Measurements from ENCODE around the gene MRPL39.
"Not testable (repeated sequence)": the region's sequence is repeated elsewhere in the genome, so short reads cannot be mapped to it uniquely, and the experiment has no call there.

Gene MRPL39

GRCh38 chr21:25635310-25635709, 28.0 kb upstream of the MRPL39 start:
- DNase-seq (ENCODE audit: low read depth) = no peak
- TF ChIP-seq, protein P1, sequence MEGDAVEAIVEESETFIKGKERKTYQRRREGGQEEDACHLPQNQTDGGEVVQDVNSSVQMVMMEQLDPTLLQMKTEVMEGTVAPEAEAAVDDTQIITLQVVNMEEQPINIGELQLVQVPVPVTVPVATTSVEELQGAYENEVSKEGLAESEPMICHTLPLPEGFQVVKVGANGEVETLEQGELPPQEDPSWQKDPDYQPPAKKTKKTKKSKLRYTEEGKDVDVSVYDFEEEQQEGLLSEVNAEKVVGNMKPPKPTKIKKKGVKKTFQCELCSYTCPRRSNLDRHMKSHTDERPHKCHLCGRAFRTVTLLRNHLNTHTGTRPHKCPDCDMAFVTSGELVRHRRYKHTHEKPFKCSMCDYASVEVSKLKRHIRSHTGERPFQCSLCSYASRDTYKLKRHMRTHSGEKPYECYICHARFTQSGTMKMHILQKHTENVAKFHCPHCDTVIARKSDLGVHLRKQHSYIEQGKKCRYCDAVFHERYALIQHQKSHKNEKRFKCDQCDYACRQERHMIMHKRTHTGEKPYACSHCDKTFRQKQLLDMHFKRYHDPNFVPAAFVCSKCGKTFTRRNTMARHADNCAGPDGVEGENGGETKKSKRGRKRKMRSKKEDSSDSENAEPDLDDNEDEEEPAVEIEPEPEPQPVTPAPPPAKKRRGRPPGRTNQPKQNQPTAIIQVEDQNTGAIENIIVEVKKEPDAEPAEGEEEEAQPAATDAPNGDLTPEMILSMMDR (IDR thresholded peaks at IDR 0.05; ENCODE audit: control insufficient read depth, insufficient read depth, low read depth, low read length, missing control alignments) = no peak

GRCh38 chr21:25632296-25632695, 25.0 kb upstream of the MRPL39 start:
- no peak overlapping the region for H3K4me3 ChIP-seq (ENCODE audit: control insufficient read depth, low read depth, low read length)
- TF ChIP-seq, protein P1 (IDR thresholded peaks at IDR 0.05; ENCODE audit: control insufficient read depth, insufficient read depth, low read depth, low read length, missing control alignments) = no peak
- DNase-seq (ENCODE audit: low read depth) = no peak

More at GRCh38 chr21:25635310-25635709, 28.0 kb upstream of the MRPL39 start:
- H3K4me3 ChIP-seq (ENCODE audit: control insufficient read depth, low read depth, low read length) = no peak overlapping the region

DNA sequence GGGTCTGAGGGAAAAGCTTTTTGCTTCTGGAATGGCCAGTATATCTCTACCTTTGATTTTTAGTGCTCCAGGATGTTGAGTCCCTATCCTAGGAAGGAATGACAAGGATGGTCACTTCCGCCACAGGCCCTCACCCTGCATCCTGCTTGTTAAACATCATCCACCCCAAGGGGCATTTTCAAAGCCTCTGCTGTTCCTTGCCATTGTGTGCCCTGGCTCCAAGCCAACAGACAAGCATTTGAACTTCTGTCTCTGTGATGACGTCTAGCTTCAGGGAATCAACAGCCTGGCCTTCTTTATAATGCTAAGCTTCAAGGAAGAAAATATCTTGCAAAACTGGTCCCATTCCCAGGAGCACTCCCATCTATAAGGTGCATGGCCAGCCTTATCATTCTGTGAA, 19.5 kb upstream of the MRPL39 start:
- TF ChIP-seq, protein P1 (IDR thresholded peaks at IDR 0.05; ENCODE audit: control insufficient read depth, insufficient read depth, low read depth, low read length, missing control alignments) = no peak
- no peak for DNase-seq (ENCODE audit: low read depth)

GRCh38 chr21:25625776-25626555, 18.7 kb upstream of the MRPL39 start:
- not testable (repeated sequence) for H3K4me3 ChIP-seq (ENCODE audit: control insufficient read depth, low read depth, low read length); DNase-seq (ENCODE audit: low read depth)

More for the DNA sequence above, 19.5 kb upstream of the MRPL39 start:
- no peak overlapping the region for H3K4me3 ChIP-seq (ENCODE audit: control insufficient read depth, low read depth, low read length)

DNA sequence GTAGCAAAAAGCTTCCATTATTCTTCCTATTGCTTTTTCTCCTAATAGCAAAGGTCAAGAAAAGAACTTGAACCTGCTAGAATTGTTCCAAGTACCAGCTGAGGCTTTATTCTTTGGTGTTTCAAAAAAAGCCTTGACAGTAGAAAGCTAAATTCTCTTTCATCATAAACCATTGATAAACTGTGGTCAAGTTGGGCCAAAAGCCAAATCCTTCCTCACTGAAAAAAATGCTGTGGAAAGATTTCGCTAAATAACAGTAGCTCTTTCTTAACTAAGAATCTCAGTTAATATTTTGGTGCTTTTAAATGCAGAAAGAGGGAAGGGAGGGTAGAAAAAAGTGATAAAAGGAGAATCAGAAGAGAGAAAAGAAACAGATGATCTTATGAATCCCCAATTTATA, 17.8 kb upstream of the MRPL39 start:
- TF ChIP-seq, protein P1 (IDR thresholded peaks at IDR 0.05; ENCODE audit: control insufficient read depth, insufficient read depth, low read depth, low read length, missing control alignments) = no peak
- no peak overlapping the region for H3K4me3 ChIP-seq (ENCODE audit: control insufficient read depth, low read depth, low read length)
- no peak for DNase-seq (ENCODE audit: low read depth)

DNA sequence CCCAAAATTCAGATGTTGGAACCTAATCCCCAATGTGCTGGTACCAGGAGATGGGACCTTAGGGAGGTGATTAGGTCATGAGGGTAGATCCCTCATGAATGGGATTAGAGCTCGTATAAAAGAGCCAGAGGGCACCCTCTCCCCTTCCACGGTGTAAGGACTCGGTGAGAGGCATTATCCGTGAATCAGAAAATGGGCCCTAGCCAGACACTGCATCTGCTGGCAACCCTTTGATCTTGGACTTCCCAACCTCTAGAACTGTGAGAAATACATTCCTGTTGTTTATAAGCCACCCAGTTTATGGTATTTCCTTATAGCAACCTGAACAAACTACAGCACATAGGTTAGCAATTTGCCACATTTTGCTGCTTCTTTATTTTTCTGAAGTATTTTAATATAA, 17.2 kb upstream of the MRPL39 start:
- no peak for DNase-seq (ENCODE audit: low read depth)
- H3K4me3 ChIP-seq (ENCODE audit: control insufficient read depth, low read depth, low read length) = no peak overlapping the region
- TF ChIP-seq, protein P1 (IDR thresholded peaks at IDR 0.05; ENCODE audit: control insufficient read depth, insufficient read depth, low read depth, low read length, missing control alignments) = no peak

DNA sequence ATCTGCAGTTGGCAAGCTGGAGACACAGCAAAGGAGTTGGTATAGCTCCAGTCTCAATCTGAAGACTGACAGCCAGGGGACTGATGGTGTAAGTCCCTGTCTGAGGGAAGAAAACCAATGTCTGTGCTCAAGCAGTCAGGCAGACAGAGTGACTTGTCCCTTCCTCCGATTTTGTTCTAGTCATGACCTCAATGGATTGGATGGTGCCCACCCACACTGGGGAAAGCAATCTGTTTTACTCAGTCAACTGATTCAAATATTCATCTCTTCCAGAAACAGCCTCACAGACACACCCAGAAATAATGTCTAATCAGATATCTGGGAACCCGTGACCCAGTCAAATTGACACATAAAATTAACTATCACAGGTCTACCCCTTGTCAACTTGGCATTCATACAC, 11.9 kb upstream of the MRPL39 start:
- DNase-seq (ENCODE audit: low read depth) = no peak
- TF ChIP-seq, protein P1 (IDR thresholded peaks at IDR 0.05; ENCODE audit: control insufficient read depth, insufficient read depth, low read depth, low read length, missing control alignments) = no peak
- H3K4me3 ChIP-seq (ENCODE audit: control insufficient read depth, low read depth, low read length) = no peak overlapping the region
